Suprapubic skin (tissue), 4 donors: ENCODE measurements around the gene NUP153. TPM values are rescaled to one million over a fixed set of nuclear protein-coding genes. Genes with fewer than 3 reads are reported as not detected.
"Not testable (repeated sequence)": the region's sequence is repeated elsewhere in the genome, so short reads cannot be mapped to it uniquely, and the experiment has no call there.

Experiments
- DNase-seq, 2 donors: peaks; one replicate each; pipeline ENCODE4 v3.0.0-alpha.2; 2019; ENCODE audit warnings: low spot score in 2 of 2
- H3K27ac ChIP-seq: fragments of 200-600 bp; sonication (generic); one replicate; pipeline ENCODE4 v1.5.1; 2019
- H3K27me3 ChIP-seq: fragments of 200-600 bp; sonication (generic); one replicate; pipeline ENCODE4 v1.5.1; 2019
- H3K36me3 ChIP-seq: fragments of 200-600 bp; sonication (generic); one replicate; pipeline ENCODE4 v1.5.1; 2019
- H3K4me1 ChIP-seq: fragments of 200-600 bp; sonication (generic); one replicate; pipeline ENCODE4 v1.5.1; 2019
- H3K4me3 ChIP-seq: fragments of 200-600 bp; sonication (generic); one replicate; pipeline ENCODE4 v1.5.1; 2019; ENCODE audit warnings: mild to moderate bottlenecking
- H3K9me3 ChIP-seq: fragments of 200-600 bp; sonication (generic); one replicate; pipeline ENCODE4 v1.5.1; 2019
- CTCF ChIP-seq, 2 donors: fragments of 200-600 bp in 1 of 2; fragments of 450-650 bp in 1 of 2; sonication (generic) in 1 of 2; IDR thresholded peaks; one replicate each; pipeline ENCODE4 v1.5.1; 2016 to 2019; ENCODE audit warnings: antibody characterized with exemption in 2 of 2, mild to moderate bottlenecking in 1 of 2, moderate library complexity in 1 of 2
- EP300 ChIP-seq: sonication (generic); formaldehyde crosslinking; IDR thresholded peaks from one replicate; pipeline ENCODE4 v1.6.1; 2017; ENCODE audit warnings: antibody characterized with exemption
- POLR2A ChIP-seq, 2 donors: fragments of 450-650 bp; IDR thresholded peaks; one replicate each; pipeline ENCODE4 v1.6.1; 2017; ENCODE audit warnings: antibody characterized with exemption in 2 of 2, mild to moderate bottlenecking in 2 of 2, moderate library complexity in 2 of 2
- POLR2AphosphoS5 ChIP-seq, 3 donors: sonication (generic); formaldehyde crosslinking; IDR thresholded peaks; one replicate each; pipeline ENCODE4 v1.6.1; 2017; ENCODE audit warnings: antibody characterized with exemption in 3 of 3
- WGBS: methylation state at CpG from one replicate; pipeline ENCODE4 v1.1.5; 2018; 5-methylcytosine and 5-hydroxymethylcytosine counted together
- total RNA-seq, 4 donors: library from RNA; depleted of rRNA; stranded (reverse); fragments of >200 nt; gene quantifications; one replicate each; pipeline ENCODE4 v1.1.0, GENCODE V29; 2016

Gene NUP153
- total RNA-seq, 4 donors from 2014 or later: 38.6 to 46.0 (median 42.5) TPM

DNA sequence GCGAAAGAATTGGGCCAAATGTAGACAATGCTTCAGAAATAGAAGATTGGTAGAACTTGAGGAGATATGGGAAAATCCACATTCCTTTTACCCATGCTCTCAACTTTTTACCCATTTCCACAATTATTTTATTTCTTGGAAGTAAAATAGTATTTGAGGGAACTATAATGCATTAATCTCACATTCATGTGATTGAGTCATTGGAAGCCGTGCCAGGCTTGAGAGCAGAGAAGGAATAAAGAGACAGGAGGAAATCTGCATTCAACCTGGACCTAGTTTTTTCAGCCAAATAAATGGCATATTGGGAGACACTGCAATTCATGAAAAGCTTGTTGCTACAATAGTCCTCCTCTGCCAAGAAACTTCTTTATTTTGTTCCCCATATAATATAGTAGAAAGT, 2.8 kb upstream of the NUP153 start:
- Histone ChIP-seq H3K4me3 (no peak overlapping the region), H3K27me3 (no peaks in the 10 kb centered on the region), H3K9me3 (no peaks in the 10 kb centered on the region), H3K27ac (no peak overlapping the region), H3K4me1 (peaks cover 11% of the 10 kb centered on the region), H3K36me3 (no peaks in the 10 kb centered on the region)
- TF ChIP-seq CTCF (IDR thresholded peaks at IDR 0.05): no peak
- no peak for TF ChIP-seq EP300
- no peak for TF ChIP-seq POLR2A (IDR thresholded peaks at IDR 0.05)
- no peak for TF ChIP-seq POLR2AphosphoS5 (IDR thresholded peaks at IDR 0.05)
- no peak for DNase-seq
- WGBS: 89% methylated on average over 2 of the region's 2 CpGs

- H3K4me1 ChIP-seq: peaks cover 26% of the 10 kb centered on the region
- H3K27ac ChIP-seq: not testable (repeated sequence)
- 70% methylated on average over 12 of the region's 12 CpGs for WGBS
Measured at GRCh38 chr6:17708035-17708434, 1.3 kb upstream of the NUP153 start.

DNA sequence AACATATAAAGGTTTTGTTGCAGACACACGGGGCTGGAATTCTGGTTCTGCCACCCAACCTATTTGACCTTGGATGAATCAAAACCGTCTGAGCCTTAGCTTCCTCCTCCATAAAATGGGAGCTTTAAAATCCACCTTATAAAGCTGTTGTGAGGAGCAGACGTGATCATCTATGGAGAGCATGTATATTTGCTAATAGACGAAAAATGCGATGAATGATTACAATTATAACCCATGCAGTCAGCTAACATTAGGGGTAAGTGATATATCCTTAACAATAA, 586 bp upstream of the NUP153 start:
- H3K27me3 ChIP-seq: no peaks in the 10 kb centered on the region
- peak overlapping the region; percentile 97 for H3K27ac ChIP-seq
- H3K4me3 ChIP-seq: peak overlapping the region; percentile 61
- peaks cover 33% of the 10 kb centered on the region for H3K4me1 ChIP-seq
- WGBS: 30% methylated on average over 5 of the region's 5 CpGs
- TF ChIP-seq POLR2A (IDR thresholded peaks at IDR 0.05): no peak
- no peaks in the 10 kb centered on the region for H3K9me3 ChIP-seq
- DNase-seq: no peak
- H3K36me3 ChIP-seq: no peaks in the 10 kb centered on the region

More at GRCh38 chr6:17708035-17708434, 1.3 kb upstream of the NUP153 start:
- H3K27me3 ChIP-seq, DNase-seq, H3K9me3 ChIP-seq, H3K4me3 ChIP-seq, H3K36me3 ChIP-seq: not testable (repeated sequence)

GRCh38 chr6:17705778-17706579, 746 bp downstream of the NUP153 start:
- peak overlapping the region; percentile 97 for H3K27ac ChIP-seq
- H3K4me3 ChIP-seq: peak overlapping the region; percentile 61
- H3K4me1 ChIP-seq: peaks cover 38% of the 10 kb centered on the region
- TF ChIP-seq EP300: no peak
- TF ChIP-seq POLR2A (IDR thresholded peaks at IDR 0.05): no peak
- TF ChIP-seq POLR2AphosphoS5 (IDR thresholded peaks at IDR 0.05): peak in 1 of 3 donors; percentile 21
- no peak for TF ChIP-seq CTCF (IDR thresholded peaks at IDR 0.05)
- no peaks in the 10 kb centered on the region for H3K27me3 ChIP-seq
- no peaks in the 10 kb centered on the region for H3K36me3 ChIP-seq
- no peaks in the 10 kb centered on the region for H3K9me3 ChIP-seq
- WGBS: 0% methylated on average over 25 of the region's 58 CpGs
- DNase-seq: peak in 1 of 2 donors; percentile 84

DNA sequence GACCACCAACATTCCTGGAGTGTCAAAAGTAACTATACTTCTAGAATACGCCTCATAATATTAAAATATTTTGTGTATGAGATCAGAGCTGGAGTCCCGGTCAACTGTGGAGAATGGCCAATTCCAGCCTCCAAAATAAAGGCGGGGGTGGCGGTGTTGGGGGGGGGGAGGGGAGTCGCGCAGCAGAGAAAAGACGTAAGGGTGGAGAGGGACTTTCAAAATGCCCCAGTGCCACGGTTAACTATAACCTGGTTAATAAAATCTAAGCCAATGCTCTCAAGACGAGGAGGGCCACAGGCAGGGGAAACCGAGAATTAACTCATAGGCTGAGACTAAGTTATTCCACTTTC, 1.3 kb downstream of the NUP153 start:
- Histone ChIP-seq H3K36me3 (no peaks in the 10 kb centered on the region), H3K27me3 (no peaks in the 10 kb centered on the region), H3K4me1 (peaks cover 42% of the 10 kb centered on the region), H3K9me3 (no peaks in the 10 kb centered on the region), H3K27ac (peak overlapping the region; percentile 97), H3K4me3 (peak overlapping the region; percentile 61)
- no peak for DNase-seq
- under 1% methylated on average over 10 of the region's 10 CpGs for WGBS
- TF ChIP-seq POLR2A (IDR thresholded peaks at IDR 0.05): no peak
- no peak for TF ChIP-seq CTCF (IDR thresholded peaks at IDR 0.05)
- no peak for TF ChIP-seq POLR2AphosphoS5 (IDR thresholded peaks at IDR 0.05)
- TF ChIP-seq EP300: no peak

GRCh38 chr6:17703256-17703694, 3.5 kb downstream of the NUP153 start:
- WGBS: 32% methylated on average over 1 of the region's 1 CpG

More at GRCh38 chr6:17703256-17703694, 3.5 kb downstream of the NUP153 start:
- H3K27ac ChIP-seq: peak overlapping the region; percentile 26
- no peak overlapping the region for H3K4me3 ChIP-seq
- H3K36me3 ChIP-seq: no peaks in the 10 kb centered on the region
- no peaks in the 10 kb centered on the region for H3K9me3 ChIP-seq
- H3K27me3 ChIP-seq: no peaks in the 10 kb centered on the region
- peaks cover 55% of the 10 kb centered on the region for H3K4me1 ChIP-seq
- no peak for DNase-seq
- TF ChIP-seq POLR2AphosphoS5 (IDR thresholded peaks at IDR 0.05) (no peak), CTCF (IDR thresholded peaks at IDR 0.05) (no peak), EP300 (no peak), POLR2A (IDR thresholded peaks at IDR 0.05) (no peak)
